ENCODE data around the gene ALDH1L2.

DNA sequence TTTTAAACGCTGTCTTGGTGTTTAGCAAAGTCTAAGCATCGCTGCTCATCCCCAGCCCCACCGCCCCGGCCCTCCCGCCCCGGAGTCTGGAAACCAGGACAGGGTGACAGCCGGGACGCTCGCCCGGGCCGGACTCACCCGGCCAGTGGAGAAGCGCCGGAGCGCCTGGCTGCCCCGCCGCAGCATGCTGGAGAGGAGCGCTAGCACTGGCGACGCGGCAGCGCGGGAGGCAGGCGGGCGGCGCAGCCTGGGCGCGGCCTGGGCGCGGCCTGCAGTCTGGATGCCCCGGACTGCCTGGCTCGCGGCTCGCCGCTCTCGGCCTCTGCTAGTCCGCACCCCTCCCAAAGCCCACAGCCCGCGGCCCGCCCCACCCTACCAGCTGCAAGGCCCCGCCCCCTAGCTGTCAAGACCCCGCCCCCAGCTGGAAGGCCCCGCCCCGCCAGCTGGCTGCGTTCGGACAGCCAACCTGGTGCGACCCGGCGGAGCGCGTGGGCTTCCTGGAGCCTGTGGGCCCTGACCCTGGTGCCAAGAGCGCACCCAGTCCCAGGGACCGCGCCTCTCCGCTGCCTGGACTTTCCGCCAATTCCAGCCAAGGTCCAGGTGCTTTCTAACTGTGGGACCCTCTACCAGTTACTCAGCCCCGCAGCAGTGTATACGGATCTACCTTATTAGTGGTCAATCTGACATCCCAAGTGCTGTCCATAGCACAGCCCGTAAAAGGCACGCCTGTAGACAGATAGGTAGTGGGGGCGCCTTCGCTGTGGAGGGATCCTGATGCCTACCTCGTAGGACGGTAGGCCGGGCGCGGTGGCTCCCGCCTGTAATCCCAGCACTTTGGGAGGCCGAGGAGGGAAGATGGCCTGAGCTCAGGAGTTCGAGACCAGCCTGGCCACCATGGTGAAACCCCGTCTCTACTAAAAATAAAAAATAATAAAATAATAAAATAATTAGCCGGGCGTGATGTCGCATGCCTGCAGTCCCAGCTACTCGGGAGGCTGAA is at the start of gene ALDH1L2:
- TF ChIP-seq POLR2A (IDR thresholded peaks at IDR 0.05; ENCODE audit: low read length) (peak; percentile 47; the same call in 1 of the 2 replicates), EHMT2 (IDR thresholded peaks at IDR 0.05; ENCODE audit: low read depth) (no peak), SREBF2 (IDR thresholded peaks at IDR 0.05) (no peak), CHD4 (IDR thresholded peaks at IDR 0.05; ENCODE audit: borderline replicate concordance) (no peak), ESRRA (IDR thresholded peaks at IDR 0.05; ENCODE audit: borderline replicate concordance, low read length) (no peak), RAD21 (conservative IDR thresholded peaks at IDR 0.05 in 1 of 2, IDR thresholded peaks at IDR 0.05 in 1 of 2) (no peak), ZFP36 (IDR thresholded peaks at IDR 0.05; ENCODE audit: borderline replicate concordance, partially characterized antibody) (no peak)
- TF ChIP-seq, protein P1, sequence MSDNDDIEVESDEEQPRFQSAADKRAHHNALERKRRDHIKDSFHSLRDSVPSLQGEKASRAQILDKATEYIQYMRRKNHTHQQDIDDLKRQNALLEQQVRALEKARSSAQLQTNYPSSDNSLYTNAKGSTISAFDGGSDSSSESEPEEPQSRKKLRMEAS (IDR thresholded peaks at IDR 0.05) = peak; percentile 40
- TF ChIP-seq, protein P2, sequence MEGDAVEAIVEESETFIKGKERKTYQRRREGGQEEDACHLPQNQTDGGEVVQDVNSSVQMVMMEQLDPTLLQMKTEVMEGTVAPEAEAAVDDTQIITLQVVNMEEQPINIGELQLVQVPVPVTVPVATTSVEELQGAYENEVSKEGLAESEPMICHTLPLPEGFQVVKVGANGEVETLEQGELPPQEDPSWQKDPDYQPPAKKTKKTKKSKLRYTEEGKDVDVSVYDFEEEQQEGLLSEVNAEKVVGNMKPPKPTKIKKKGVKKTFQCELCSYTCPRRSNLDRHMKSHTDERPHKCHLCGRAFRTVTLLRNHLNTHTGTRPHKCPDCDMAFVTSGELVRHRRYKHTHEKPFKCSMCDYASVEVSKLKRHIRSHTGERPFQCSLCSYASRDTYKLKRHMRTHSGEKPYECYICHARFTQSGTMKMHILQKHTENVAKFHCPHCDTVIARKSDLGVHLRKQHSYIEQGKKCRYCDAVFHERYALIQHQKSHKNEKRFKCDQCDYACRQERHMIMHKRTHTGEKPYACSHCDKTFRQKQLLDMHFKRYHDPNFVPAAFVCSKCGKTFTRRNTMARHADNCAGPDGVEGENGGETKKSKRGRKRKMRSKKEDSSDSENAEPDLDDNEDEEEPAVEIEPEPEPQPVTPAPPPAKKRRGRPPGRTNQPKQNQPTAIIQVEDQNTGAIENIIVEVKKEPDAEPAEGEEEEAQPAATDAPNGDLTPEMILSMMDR (IDR thresholded peaks at IDR 0.05) = no peak
- TF ChIP-seq, protein P3, sequence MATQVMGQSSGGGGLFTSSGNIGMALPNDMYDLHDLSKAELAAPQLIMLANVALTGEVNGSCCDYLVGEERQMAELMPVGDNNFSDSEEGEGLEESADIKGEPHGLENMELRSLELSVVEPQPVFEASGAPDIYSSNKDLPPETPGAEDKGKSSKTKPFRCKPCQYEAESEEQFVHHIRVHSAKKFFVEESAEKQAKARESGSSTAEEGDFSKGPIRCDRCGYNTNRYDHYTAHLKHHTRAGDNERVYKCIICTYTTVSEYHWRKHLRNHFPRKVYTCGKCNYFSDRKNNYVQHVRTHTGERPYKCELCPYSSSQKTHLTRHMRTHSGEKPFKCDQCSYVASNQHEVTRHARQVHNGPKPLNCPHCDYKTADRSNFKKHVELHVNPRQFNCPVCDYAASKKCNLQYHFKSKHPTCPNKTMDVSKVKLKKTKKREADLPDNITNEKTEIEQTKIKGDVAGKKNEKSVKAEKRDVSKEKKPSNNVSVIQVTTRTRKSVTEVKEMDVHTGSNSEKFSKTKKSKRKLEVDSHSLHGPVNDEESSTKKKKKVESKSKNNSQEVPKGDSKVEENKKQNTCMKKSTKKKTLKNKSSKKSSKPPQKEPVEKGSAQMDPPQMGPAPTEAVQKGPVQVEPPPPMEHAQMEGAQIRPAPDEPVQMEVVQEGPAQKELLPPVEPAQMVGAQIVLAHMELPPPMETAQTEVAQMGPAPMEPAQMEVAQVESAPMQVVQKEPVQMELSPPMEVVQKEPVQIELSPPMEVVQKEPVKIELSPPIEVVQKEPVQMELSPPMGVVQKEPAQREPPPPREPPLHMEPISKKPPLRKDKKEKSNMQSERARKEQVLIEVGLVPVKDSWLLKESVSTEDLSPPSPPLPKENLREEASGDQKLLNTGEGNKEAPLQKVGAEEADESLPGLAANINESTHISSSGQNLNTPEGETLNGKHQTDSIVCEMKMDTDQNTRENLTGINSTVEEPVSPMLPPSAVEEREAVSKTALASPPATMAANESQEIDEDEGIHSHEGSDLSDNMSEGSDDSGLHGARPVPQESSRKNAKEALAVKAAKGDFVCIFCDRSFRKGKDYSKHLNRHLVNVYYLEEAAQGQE (IDR thresholded peaks at IDR 0.05) = no peak
- TF ChIP-seq, protein P4, sequence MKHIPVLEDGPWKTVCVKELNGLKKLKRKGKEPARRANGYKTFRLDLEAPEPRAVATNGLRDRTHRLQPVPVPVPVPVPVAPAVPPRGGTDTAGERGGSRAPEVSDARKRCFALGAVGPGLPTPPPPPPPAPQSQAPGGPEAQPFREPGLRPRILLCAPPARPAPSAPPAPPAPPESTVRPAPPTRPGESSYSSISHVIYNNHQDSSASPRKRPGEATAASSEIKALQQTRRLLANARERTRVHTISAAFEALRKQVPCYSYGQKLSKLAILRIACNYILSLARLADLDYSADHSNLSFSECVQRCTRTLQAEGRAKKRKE (CRISPR knock-in tag; IDR thresholded peaks at IDR 0.05; ENCODE audit: low read depth) = no peak
